ENCODE results near the gene POMT1.

DNA sequence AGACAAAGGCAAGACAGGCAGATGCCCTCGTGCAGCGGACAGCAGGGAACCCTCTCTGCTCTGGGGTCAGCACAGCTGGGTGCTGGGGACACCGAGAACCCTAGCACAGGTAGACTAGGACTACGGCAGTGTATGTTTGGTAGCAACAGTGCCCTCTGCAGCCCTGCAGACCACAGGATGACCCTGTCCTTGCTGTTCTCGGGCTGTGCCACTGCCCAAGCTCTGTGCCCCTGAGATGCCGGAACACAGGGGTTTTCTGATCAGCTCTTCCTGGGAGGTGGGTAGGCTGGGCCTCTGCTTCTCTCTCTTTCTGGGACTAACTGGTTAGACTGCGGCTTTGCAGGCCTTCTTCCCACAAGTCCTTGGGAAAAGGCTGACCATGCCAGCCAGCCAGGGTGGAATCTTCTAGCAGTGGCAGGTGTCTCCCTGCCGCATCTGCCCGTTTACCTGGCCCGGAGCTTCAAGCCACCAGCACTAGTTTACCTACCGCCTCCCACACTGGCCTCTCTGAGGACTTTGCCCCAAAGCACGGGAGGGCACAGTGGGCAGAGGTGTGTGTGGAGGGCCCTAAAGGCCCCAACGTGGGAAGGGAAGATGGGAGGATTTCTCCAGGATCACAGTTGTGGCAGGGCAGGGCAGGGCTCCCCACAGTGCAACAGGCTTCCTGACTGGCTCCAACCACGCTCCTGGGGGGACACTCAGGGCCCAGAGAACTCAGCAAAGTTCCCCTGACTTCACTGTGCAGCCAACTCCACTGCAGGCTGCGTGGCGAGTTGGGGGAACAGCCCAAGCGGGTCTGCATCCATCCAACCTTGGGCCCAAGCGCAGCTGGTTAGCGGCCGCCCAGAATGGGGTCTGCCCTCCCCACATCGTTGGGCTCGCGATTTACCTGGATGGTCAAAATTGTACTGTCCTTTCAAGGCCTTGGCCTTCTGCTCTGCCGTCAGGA is 27.2 kb downstream of the POMT1 start:
- TF ChIP-seq, protein P1, sequence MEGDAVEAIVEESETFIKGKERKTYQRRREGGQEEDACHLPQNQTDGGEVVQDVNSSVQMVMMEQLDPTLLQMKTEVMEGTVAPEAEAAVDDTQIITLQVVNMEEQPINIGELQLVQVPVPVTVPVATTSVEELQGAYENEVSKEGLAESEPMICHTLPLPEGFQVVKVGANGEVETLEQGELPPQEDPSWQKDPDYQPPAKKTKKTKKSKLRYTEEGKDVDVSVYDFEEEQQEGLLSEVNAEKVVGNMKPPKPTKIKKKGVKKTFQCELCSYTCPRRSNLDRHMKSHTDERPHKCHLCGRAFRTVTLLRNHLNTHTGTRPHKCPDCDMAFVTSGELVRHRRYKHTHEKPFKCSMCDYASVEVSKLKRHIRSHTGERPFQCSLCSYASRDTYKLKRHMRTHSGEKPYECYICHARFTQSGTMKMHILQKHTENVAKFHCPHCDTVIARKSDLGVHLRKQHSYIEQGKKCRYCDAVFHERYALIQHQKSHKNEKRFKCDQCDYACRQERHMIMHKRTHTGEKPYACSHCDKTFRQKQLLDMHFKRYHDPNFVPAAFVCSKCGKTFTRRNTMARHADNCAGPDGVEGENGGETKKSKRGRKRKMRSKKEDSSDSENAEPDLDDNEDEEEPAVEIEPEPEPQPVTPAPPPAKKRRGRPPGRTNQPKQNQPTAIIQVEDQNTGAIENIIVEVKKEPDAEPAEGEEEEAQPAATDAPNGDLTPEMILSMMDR (IDR thresholded peaks at IDR 0.05), result no peak
- TF ChIP-seq POLR2A (IDR thresholded peaks at IDR 0.05) (no peak), POLR2AphosphoS5 (IDR thresholded peaks at IDR 0.05) (no peak)
